HCT116 (cell line): ENCODE results near the gene TOR1AIP1. TPM values are rescaled to one million over a fixed set of nuclear protein-coding genes. Genes with fewer than 3 reads are reported as not detected.
A peak's percentile ranks its signal among the peaks of the same experiment; 100 is the strongest.

Experiments used
- ATAC-seq: fragments of 200-7000 bp; cut with Tn5 transposase; 2 replicates; pipeline ENCODE4 v1.9.1; 2020; ENCODE audit warnings: mild to moderate bottlenecking, moderate library complexity
- BruUV-seq: library from RNA; stranded (reverse); fragments of 400-500 nt; replicated peaks from 2 replicates; lab custom pipeline; 2021; lab: Mats Ljungman, UMichigan
- CTCF ChIA-PET: fragments of 300-600 bp; sonication (Branson Sonifier 250); formaldehyde crosslinking; loops from one replicate; lab custom pipeline; 2021; ENCODE audit warnings: antibody characterized with exemption; lab: Charles Lee
- POLR2A ChIA-PET: fragments of 300-600, 350-600 bp; sonication (Branson Sonifier 250); formaldehyde crosslinking; loops from one replicate; lab custom pipeline; 2021; ENCODE audit warnings: antibody characterized with exemption; lab: Charles Lee
- RAD21 ChIA-PET, 2 experiments: fragments of 300-600 bp; sonication (Branson Sonifier 250); formaldehyde crosslinking; loops; one replicate each; lab custom pipeline; 2023; ENCODE audit warnings: low total read pairs in 2 of 2; ENCODE audit not compliant: uncharacterized antibody in 2 of 2, unreplicated experiment in 2 of 2, low non-redundant PET in 1 of 2; lab: Charles Lee
- DNase-seq: peaks from one replicate; pipeline ENCODE4 v3.0.0-alpha.2; 2010; ENCODE audit warnings: low read depth, low spot score
- H2AFZ ChIP-seq: fragments of 200-600 bp; shearing (Covaris generic), sonication (generic); 2 replicates; pipeline ENCODE4 v1.6.1; 2017; ENCODE audit warnings: low read depth, mixed run types, mixed read lengths, antibody characterized with exemption, low read length; ENCODE audit not compliant: poor library complexity, severe bottlenecking
- H3K27ac ChIP-seq: 2 replicates; pipeline ENCODE4 v1.5.1; 2012; ENCODE audit warnings: low read depth, low read length
- H3K27me3 ChIP-seq: fragments of 200-600 bp; sonication (generic); 2 replicates; pipeline ENCODE4 v1.6.1; 2016; ENCODE audit warnings: mixed run types, low read length, mixed read lengths; ENCODE audit not compliant: insufficient read depth
- H3K36me3 ChIP-seq, 2 experiments: fragments of 200-500 bp in 1 of 2; fragments of 200-600 bp in 1 of 2; sonication (Bioruptor generic) in 1 of 2; sonication (generic) in 1 of 2; 2 replicates each; pipeline versions ENCODE4 v1.5.1 to v1.6.1; 2014 to 2016; ENCODE audit warnings: low read length in 2 of 2, inconsistent platforms in 1 of 2, mixed read lengths in 1 of 2, mixed run types in 1 of 2; ENCODE audit not compliant: insufficient read depth in 2 of 2, control insufficient read depth in 1 of 2
- H3K4me1 ChIP-seq, 2 experiments: fragments of 200-600 bp in 1 of 2; sonication (generic) in 1 of 2; 2 replicates each; pipeline versions ENCODE4 v1.5.1 to v1.6.1; 2012 to 2017; ENCODE audit warnings: low read length in 2 of 2, inconsistent platforms in 1 of 2, mild to moderate bottlenecking in 1 of 2, mixed read lengths in 1 of 2, mixed run types in 1 of 2, moderate library complexity in 1 of 2; ENCODE audit not compliant: insufficient read depth in 2 of 2, control insufficient read depth in 1 of 2
- H3K4me2 ChIP-seq: fragments of 200-600 bp; sonication (generic); 2 replicates; pipeline ENCODE4 v1.6.1; 2017; ENCODE audit warnings: mixed run types, low read length, mixed read lengths
- H3K4me3 ChIP-seq, 2 experiments: fragments of 200-600 bp in 1 of 2; sonication (generic) in 1 of 2; replicated peaks in 1 of 2; 2 replicates each; pipeline ENCODE4 v1.5.1; 2011 to 2016; ENCODE audit warnings: low read length in 2 of 2, control low read depth in 1 of 2, low read depth in 1 of 2, mild to moderate bottlenecking in 1 of 2, mixed read lengths in 1 of 2, mixed run types in 1 of 2
- H3K79me2 ChIP-seq: fragments of 200-600 bp; sonication (generic); 2 replicates; pipeline ENCODE4 v1.6.1; 2017; ENCODE audit warnings: mild to moderate bottlenecking, mixed run types, low read length, moderate library complexity, mixed read lengths; ENCODE audit not compliant: insufficient read depth
- H3K9ac ChIP-seq: fragments of 200-600 bp; sonication (generic); 2 replicates; pipeline ENCODE4 v1.6.1; 2016; ENCODE audit warnings: low read length, mixed read lengths
- H3K9me2 ChIP-seq: fragments of 200-600 bp; sonication (generic), shearing (Covaris generic); 2 replicates; pipeline ENCODE4 v1.6.1; 2017; ENCODE audit warnings: mixed run types, mild to moderate bottlenecking, moderate library complexity; ENCODE audit not compliant: insufficient read depth
- H3K9me3 ChIP-seq, 2 experiments: fragments of 200-500 bp in 1 of 2; fragments of 200-600 bp in 1 of 2; sonication (Bioruptor generic) in 1 of 2; sonication (generic) in 1 of 2; 2 replicates each; pipeline ENCODE4 v1.6.1; 2014 to 2017; ENCODE audit warnings: low read length in 2 of 2, mixed read lengths in 2 of 2, inconsistent platforms in 1 of 2, low read depth in 1 of 2, mild to moderate bottlenecking in 1 of 2, mixed run types in 1 of 2, moderate library complexity in 1 of 2; ENCODE audit not compliant: control insufficient read depth in 1 of 2, insufficient read depth in 1 of 2
- H4K20me1 ChIP-seq: fragments of 200-600 bp; sonication (generic), shearing (Covaris generic); 2 replicates; pipeline ENCODE4 v1.6.1; 2017; ENCODE audit warnings: mixed run types, mild to moderate bottlenecking, moderate library complexity; ENCODE audit not compliant: insufficient read depth
- ATF3 ChIP-seq: IDR thresholded peaks from 2 replicates; pipeline ENCODE4 v1.6.1; 2012
- CBX3 ChIP-seq: IDR thresholded peaks from 2 replicates; pipeline ENCODE4 v1.6.1; 2012; ENCODE audit warnings: low read depth
- CTCF ChIP-seq, 3 experiments: fragments of 200-600 bp in 1 of 3; sonication (generic) in 1 of 3; IDR thresholded peaks in 2 of 3; conservative IDR thresholded peaks in 1 of 3; 2 replicates each; pipeline ENCODE4 v1.5.1; 2012 to 2017; ENCODE audit warnings: low read depth in 2 of 3, low read length in 2 of 3, antibody characterized with exemption in 1 of 3, borderline replicate concordance in 1 of 3, control low read depth in 1 of 3, mild to moderate bottlenecking in 1 of 3, mixed read lengths in 1 of 3, mixed run types in 1 of 3, moderate library complexity in 1 of 3; ENCODE audit not compliant: insufficient read depth in 1 of 3
- EGR1 ChIP-seq: IDR thresholded peaks from 2 replicates; pipeline ENCODE4 v1.6.1; 2012; ENCODE audit warnings: low read depth
- ELF1 ChIP-seq: IDR thresholded peaks from 2 replicates; pipeline ENCODE4 v1.6.1; 2012; ENCODE audit warnings: low read depth, borderline replicate concordance
- FOSL1 ChIP-seq: IDR thresholded peaks from 2 replicates; pipeline ENCODE4 v1.6.1; 2012; ENCODE audit warnings: low read depth
- JUND ChIP-seq: IDR thresholded peaks from 2 replicates; pipeline ENCODE4 v1.6.1; 2012
- POLR2A ChIP-seq: IDR thresholded peaks from 2 replicates; pipeline ENCODE4 v1.7.0; 2011; ENCODE audit warnings: borderline replicate concordance; ENCODE audit not compliant: insufficient read depth, insufficient read length; ENCODE audit errors: extremely low read depth
- SIN3A ChIP-seq: IDR thresholded peaks from 2 replicates; pipeline ENCODE4 v1.6.1; 2012; ENCODE audit warnings: low read depth
- SP1 ChIP-seq: IDR thresholded peaks from 2 replicates; pipeline ENCODE4 v1.6.1; 2012; ENCODE audit warnings: low read depth
- YY1 ChIP-seq: IDR thresholded peaks from 2 replicates; pipeline ENCODE4 v1.6.1; 2011; ENCODE audit warnings: low read length, low read depth, moderate library complexity, mild to moderate bottlenecking; ENCODE audit not compliant: insufficient replicate concordance; ENCODE audit errors: extremely low read depth
- ZBTB33 ChIP-seq: IDR thresholded peaks from 2 replicates; pipeline ENCODE4 v1.6.1; 2011; ENCODE audit warnings: mild to moderate bottlenecking, low read length, moderate library complexity; ENCODE audit not compliant: insufficient replicate concordance; ENCODE audit errors: extremely low read depth
- ZFX ChIP-seq: fragments of 450-650 bp; IDR thresholded peaks from 2 replicates; pipeline ENCODE4 v1.6.1; 2017
- ZNF274 ChIP-seq: fragments of 200-500 bp; sonication (Bioruptor generic); IDR thresholded peaks from 2 replicates; pipeline ENCODE4 v1.6.1; 2014; ENCODE audit warnings: mild to moderate bottlenecking, low read depth, low read length, inconsistent platforms
- intact Hi-C: fragments of 100-400 bp; cut with micrococcal nuclease; formaldehyde crosslinking; loops from 2 replicates; pipeline ENCODE4 v1.10.0; 2022
- total RNA-seq: library from RNA; stranded (reverse); gene quantifications from one replicate; pipeline ENCODE4 v1.2.1, GENCODE V29; 2021; ENCODE audit not compliant: unreplicated experiment

TOR1AIP1 gene
- total RNA-seq, 1 experiment from 2014 or later: 30.5 TPM

- Histone ChIP-seq H3K4me3 (peak overlapping the region; percentile 53 to 89), H3K27me3 (no peaks in the 10 kb centered on the region), H2AFZ (peak overlapping the region; percentile 90), H3K4me2 (peak overlapping the region; percentile 78), H3K79me2 (peaks cover 44% of the 10 kb centered on the region), H3K36me3 (no peaks in the 10 kb centered on the region), H3K4me1 (peaks cover 8 to 20% of the 10 kb centered on the region in 2 experiments; a peak in 3 of 4 replicates), H3K9me3 (no peaks in the 10 kb centered on the region), H3K9ac (peak overlapping the region; percentile 87), H3K9me2 (no peaks in the 10 kb centered on the region), H3K27ac (peak overlapping the region; percentile 79), H4K20me1 (no peaks in the 10 kb centered on the region; the same call in 1 of the 2 replicates)
- intact Hi-C loops: loop anchor here (2.0 to 10.0 kb wide), 3 partner anchors 71 to 249 kb away; partner anchors contain the start of gene TOR1AIP1
- ChIA-PET CTCF (no interaction called here), POLR2A (no interaction called here), RAD21 (no interaction called here)
- BruUV-seq: TSS peak; percentile 90
- no peak; the same call in 1 of the 2 replicates for ATAC-seq
- DNase-seq: no peak
- peak; percentile 39 for TF ChIP-seq POLR2A
- TF ChIP-seq FOSL1: no peak
- TF ChIP-seq ELF1: no peak
Measured at GRCh38 chr1:179953974-179954492, 71.9 kb downstream of the TOR1AIP1 start.

- no peaks in the 10 kb centered on the region for H3K27me3 ChIP-seq
- peak within 1 kb of the TSS; percentile 90 for H2AFZ ChIP-seq
- H3K79me2 ChIP-seq: peaks cover 45% of the 10 kb centered on the region
- H3K4me3 ChIP-seq: peak within 1 kb of the TSS; percentile 53 to 89
- ATAC-seq (peak; percentile 98), DNase-seq (peak; percentile 98)
- H3K9ac ChIP-seq: peak within 1 kb of the TSS; percentile 87
- H3K9me2 ChIP-seq: no peaks in the 10 kb centered on the region
- H3K27ac ChIP-seq: peak within 1 kb of the TSS; percentile 79
- H3K9me3 ChIP-seq: no peaks in the 10 kb centered on the region
- RAD21 ChIA-PET: no interaction called here
- H3K36me3 ChIP-seq: no peaks in the 10 kb centered on the region
- H3K4me1 ChIP-seq: peaks cover 8 to 20% of the 10 kb centered on the region in 2 experiments; a peak in 3 of 4 replicates
- intact Hi-C loops: loop anchor here (2.0 to 10.0 kb wide), 3 partner anchors 72 to 250 kb away; partner anchors contain the start of gene TOR1AIP1
- H3K4me2 ChIP-seq: peak within 1 kb of the TSS; percentile 78
- CTCF ChIA-PET: no interaction called here
- BruUV-seq: no TSS peak
- POLR2A ChIA-PET: no interaction called here
- H4K20me1 ChIP-seq: no peaks in the 10 kb centered on the region; the same call in 1 of the 2 replicates
- no peak for TF ChIP-seq ELF1
- TF ChIP-seq ATF3: no peak
- TF ChIP-seq ZFX: peak; percentile 91
- peak; percentile 90 for TF ChIP-seq SIN3A
- peak; percentile 19; the same call in 1 of the 2 replicates for TF ChIP-seq JUND
- peak; percentile 98 for TF ChIP-seq ZBTB33
- no peak for TF ChIP-seq CTCF (IDR thresholded peaks at IDR 0.05 in 2 of 3, conservative IDR thresholded peaks at IDR 0.05 in 1 of 3; ENCODE audit: borderline replicate concordance in 1 of 3, insufficient read depth in 1 of 3, low read depth in 2 of 3, low read length in 2 of 3)
- peak; percentile 11 for TF ChIP-seq POLR2A
- TF ChIP-seq CBX3: peak; percentile 100
- TF ChIP-seq SP1: peak; percentile 79; the same call in 1 of the 2 replicates
- peak; percentile 81 for TF ChIP-seq EGR1
- no peak for TF ChIP-seq ZNF274
- TF ChIP-seq YY1: peak; percentile 99
Measured at GRCh38 chr1:179954493-179955286, 72.6 kb downstream of the TOR1AIP1 start, which contains the start of gene CEP350. Gene CEP350 (plus strand): TSS chr1:179954810. CDS start chr1:179986182, 31,372 bp downstream.
